ENCODE data around the gene ATP1A4. TPM values are rescaled to one million over a fixed set of nuclear protein-coding genes. Genes with fewer than 3 reads are reported as not detected.
A peak's percentile ranks its signal among the peaks of the same experiment; 100 is the strongest.

Gene ATP1A4
- 5.1 and 5.6 TPM in 2 replicates for total RNA-seq (2013; cell fraction: nucleolus; rRNA removed)
- total RNA-seq (2014; rRNA removed) (0.34 and 0.82 TPM in 2 replicates), total RNA-seq (2014; rRNA removed; fragmentation: Illumina TruSeq; extraction: Trizol) (0.31 and 0.41 TPM in 2 replicates), total RNA-seq (2021) (0.62 TPM in 1 of 2 replicates, not detected in the other), polyA plus RNA-seq (2011; rRNA removed) (0.24 and 0.34 TPM in 2 replicates), polyA plus RNA-seq (2014; fragmentation: Illumina TruSeq; extraction: Trizol) (0.76 and 0.81 TPM in 2 replicates), polyA plus RNA-seq (2014; fragmentation: Nextera tagmentation; extraction: Ambion mirVana) (1 to 10 TPM in 1 of 2 experiments, under 1 TPM in 1; 0.75 to 1.0 TPM), polyA plus RNA-seq (2014; rRNA removed) (0.46 and 0.79 TPM in 2 replicates), polyA plus RNA-seq (2016; fragmentation: Nextera tagmentation; extraction: Ambion mirVana) (under 1 TPM; 0.47 to 0.63 TPM), polyA minus RNA-seq (2011; rRNA and poly(A)+ RNA removed) (not detected in 2 replicates), Bru-seq, nascent RNA (percentile 15 among the genes with signal in this experiment), BruChase-seq, experiment 1, labeled RNA remaining after a 6-hour chase (percentile 11 among the genes with signal in this experiment), BruChase-seq, experiment 2, labeled RNA remaining after a 2-hour chase (percentile 4 among the genes with signal in this experiment)
- 0.83 TPM for polyA plus RNA-seq (2011; ENCODE audit: low read depth)
- 0.16 and 0.37 TPM in 2 replicates for polyA plus RNA-seq (2011; cell fraction: cytosol; rRNA removed)
- polyA plus RNA-seq (2011; cell fraction: nucleus; rRNA removed), result 0.95 and 2.1 TPM in 2 replicates
- 0.46 and 0.49 TPM in 2 replicates for polyA plus RNA-seq (2012)
- polyA minus RNA-seq (2011; cell fraction: cytosol; rRNA and poly(A)+ RNA removed), result not detected in 2 replicates
- polyA minus RNA-seq (2011; cell fraction: nucleus; rRNA and poly(A)+ RNA removed), result 0.73 and 0.86 TPM in 2 replicates
- long read RNA-seq, experiment 1, result 0 reads
- long read RNA-seq, experiment 2, result 0 reads

GRCh38 chr1:160151303-160151702, at the start of gene ATP1A4:
Gene ATP1A4, plus strand, starts transcription at chr1:160151603. Its CDS starts 438 bp downstream, at chr1:160152041.
- Histone ChIP-seq H3K4me1 (ENCODE audit: control insufficient read depth, insufficient read depth, low read length) (no peaks in the 10 kb centered on the region), H3K4me3 (no peak within 1 kb of the TSS), H2AFZ (ENCODE audit: control insufficient read depth, low read depth, low read length) (no peak within 1 kb of the TSS), H3K79me2 (ENCODE audit: control insufficient read depth, insufficient read depth, low read length) (no peaks in the 10 kb centered on the region), H3K27me3 (replicated peaks in 1 of 2; ENCODE audit: control insufficient read depth in 2 of 2, insufficient read depth in 2 of 2, low read length in 1 of 2) (no peaks in the 10 kb centered on the region), H3K36me3 (ENCODE audit: control insufficient read depth in 2 of 2, insufficient read depth in 2 of 2, low read length in 1 of 2) (no peaks in the 10 kb centered on the region), H4K20me1 (ENCODE audit: control insufficient read depth, insufficient read depth) (no peaks in the 10 kb centered on the region), H3K4me2 (ENCODE audit: control insufficient read depth, insufficient read depth) (no peak within 1 kb of the TSS), H3K27ac (ENCODE audit: control insufficient read depth, insufficient read depth) (no peak within 1 kb of the TSS), H3K9ac (ENCODE audit: control insufficient read depth, insufficient read depth, low read length) (no peak within 1 kb of the TSS), H3K9me3 (replicated peaks; ENCODE audit: control insufficient read depth, insufficient read depth, low read length) (no peaks in the 10 kb centered on the region)
- ChIA-PET POLR2A (no interaction called here), SMC1A (ENCODE audit: uncharacterized antibody, unreplicated experiment) (interaction anchor here (0.7 kb wide), 1 partner anchor 42 kb away, joined by 3 read pairs; no protein-coding TSS in a partner anchor), CTCF (interaction anchor here (1.0 kb wide), 1 partner anchor 101 kb away, joined by 3 read pairs; no protein-coding TSS in a partner anchor), RAD21 (ENCODE audit: unreplicated experiment) (no interaction called here)
- FAIRE-seq (no peak), ATAC-seq (no peak), DNase-seq (ENCODE audit: low read depth, low spot score) (no peak)
- in situ Hi-C loops (cut with MboI) (no loop called here), intact Hi-C loops (cut with micrococcal nuclease; ENCODE audit: unreplicated experiment) (no loop called here)
- no TSS peak for BruUV-seq (replicated peaks)
- 73% methylated on average over 5 of the region's 6 CpGs for WGBS (ENCODE audit: insufficient coverage, insufficient replicate concordance, low lambda C conversion rate, missing lambda C conversion rate)
- TF ChIP-seq YBX1 (IDR thresholded peaks at IDR 0.05) (no peak), CEBPZ (IDR thresholded peaks at IDR 0.05; ENCODE audit: low read depth, low read length) (no peak), EP300 (IDR thresholded peaks at IDR 0.05; ENCODE audit: borderline replicate concordance in 1 of 2, control insufficient read depth in 1 of 2, low read depth in 2 of 2, low read length in 2 of 2) (no peak), HSF1 (IDR thresholded peaks at IDR 0.05; ENCODE audit: low read depth, low read length) (no peak), RUNX3 (IDR thresholded peaks at IDR 0.05; ENCODE audit: low read length) (no peak), BCLAF1 (IDR thresholded peaks at IDR 0.05) (no peak)
- TF ChIP-seq, protein P1, sequence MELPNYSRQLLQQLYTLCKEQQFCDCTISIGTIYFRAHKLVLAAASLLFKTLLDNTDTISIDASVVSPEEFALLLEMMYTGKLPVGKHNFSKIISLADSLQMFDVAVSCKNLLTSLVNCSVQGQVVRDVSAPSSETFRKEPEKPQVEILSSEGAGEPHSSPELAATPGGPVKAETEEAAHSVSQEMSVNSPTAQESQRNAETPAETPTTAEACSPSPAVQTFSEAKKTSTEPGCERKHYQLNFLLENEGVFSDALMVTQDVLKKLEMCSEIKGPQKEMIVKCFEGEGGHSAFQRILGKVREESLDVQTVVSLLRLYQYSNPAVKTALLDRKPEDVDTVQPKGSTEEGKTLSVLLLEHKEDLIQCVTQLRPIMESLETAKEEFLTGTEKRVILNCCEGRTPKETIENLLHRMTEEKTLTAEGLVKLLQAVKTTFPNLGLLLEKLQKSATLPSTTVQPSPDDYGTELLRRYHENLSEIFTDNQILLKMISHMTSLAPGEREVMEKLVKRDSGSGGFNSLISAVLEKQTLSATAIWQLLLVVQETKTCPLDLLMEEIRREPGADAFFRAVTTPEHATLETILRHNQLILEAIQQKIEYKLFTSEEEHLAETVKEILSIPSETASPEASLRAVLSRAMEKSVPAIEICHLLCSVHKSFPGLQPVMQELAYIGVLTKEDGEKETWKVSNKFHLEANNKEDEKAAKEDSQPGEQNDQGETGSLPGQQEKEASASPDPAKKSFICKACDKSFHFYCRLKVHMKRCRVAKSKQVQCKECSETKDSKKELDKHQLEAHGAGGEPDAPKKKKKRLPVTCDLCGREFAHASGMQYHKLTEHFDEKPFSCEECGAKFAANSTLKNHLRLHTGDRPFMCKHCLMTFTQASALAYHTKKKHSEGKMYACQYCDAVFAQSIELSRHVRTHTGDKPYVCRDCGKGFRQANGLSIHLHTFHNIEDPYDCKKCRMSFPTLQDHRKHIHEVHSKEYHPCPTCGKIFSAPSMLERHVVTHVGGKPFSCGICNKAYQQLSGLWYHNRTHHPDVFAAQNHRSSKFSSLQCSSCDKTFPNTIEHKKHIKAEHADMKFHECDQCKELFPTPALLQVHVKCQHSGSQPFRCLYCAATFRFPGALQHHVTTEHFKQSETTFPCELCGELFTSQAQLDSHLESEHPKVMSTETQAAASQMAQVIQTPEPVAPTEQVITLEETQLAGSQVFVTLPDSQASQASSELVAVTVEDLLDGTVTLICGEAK (IDR thresholded peaks at IDR 0.05; ENCODE audit: borderline replicate concordance), result no peak
